DND-41 (cell line): ENCODE measurements around the gene DLGAP1.

Source experiments
- ATAC-seq: fragments of 200-7000 bp; cut with Tn5 transposase; 3 replicates; pipeline ENCODE4 v1.9.1; 2021; ENCODE audit warnings: low read depth; ENCODE audit not compliant: insufficient read depth
- DNase-seq: peaks from one replicate; pipeline ENCODE4 v3.0.0-alpha.2; 2020
- H2AFZ ChIP-seq: 2 replicates; pipeline ENCODE4 v1.6.0; 2012; ENCODE audit warnings: low read depth, low read length
- H3K27ac ChIP-seq: 2 replicates; pipeline ENCODE4 v1.5.1; 2012; ENCODE audit warnings: low read length, inconsistent platforms
- H3K27me3 ChIP-seq: fragments of 200-600 bp; sonication (generic); 2 replicates; pipeline ENCODE4 v1.6.0; 2012; ENCODE audit warnings: low read length, mild to moderate bottlenecking, inconsistent platforms; ENCODE audit not compliant: insufficient read depth, poor library complexity
- H3K36me3 ChIP-seq: 2 replicates; pipeline ENCODE4 v1.5.1; 2012; ENCODE audit warnings: low read length, inconsistent platforms; ENCODE audit not compliant: insufficient read depth
- H3K4me1 ChIP-seq: 2 replicates; pipeline ENCODE4 v1.5.1; 2012; ENCODE audit warnings: mild to moderate bottlenecking, low read length; ENCODE audit not compliant: insufficient read depth
- H3K4me2 ChIP-seq: 2 replicates; pipeline ENCODE4 v1.6.0; 2012; ENCODE audit warnings: mild to moderate bottlenecking, moderate library complexity, low read length, inconsistent platforms; ENCODE audit not compliant: insufficient read depth
- H3K4me3 ChIP-seq, 2 experiments: fragments of 200-600 bp in 1 of 2; shearing (Covaris generic) in 1 of 2; 2 replicates each; pipeline ENCODE4 v1.5.1; 2012 to 2016; ENCODE audit warnings: inconsistent platforms in 2 of 2, low read length in 2 of 2, mild to moderate bottlenecking in 2 of 2, low read depth in 1 of 2, moderate library complexity in 1 of 2
- H3K79me2 ChIP-seq: 2 replicates; pipeline ENCODE4 v1.6.0; 2012; ENCODE audit warnings: low read length, inconsistent platforms; ENCODE audit not compliant: insufficient read depth
- H3K9ac ChIP-seq: 2 replicates; pipeline ENCODE4 v1.6.0; 2012; ENCODE audit warnings: low read depth, mild to moderate bottlenecking, inconsistent platforms, low read length, moderate library complexity
- H3K9me3 ChIP-seq: 2 replicates; pipeline ENCODE4 v1.5.1; 2012; ENCODE audit warnings: low read length, moderate library complexity, mild to moderate bottlenecking, inconsistent platforms; ENCODE audit not compliant: insufficient read depth, severe bottlenecking
- H4K20me1 ChIP-seq: 2 replicates; pipeline ENCODE4 v1.6.0; 2012; ENCODE audit warnings: low read length; ENCODE audit not compliant: insufficient read depth
- CTCF ChIP-seq: IDR thresholded peaks from 2 replicates; pipeline ENCODE4 v1.5.1; 2012; ENCODE audit warnings: borderline replicate concordance, low read length, moderate library complexity, mild to moderate bottlenecking; ENCODE audit not compliant: poor library complexity, severe bottlenecking; ENCODE audit errors: extremely low read depth
- EZH2 ChIP-seq: IDR thresholded peaks from 3 replicates; pipeline ENCODE4 v1.6.1; 2012; ENCODE audit warnings: borderline replicate concordance, low read depth, mild to moderate bottlenecking, moderate library complexity, low read length, inconsistent platforms; ENCODE audit not compliant: severe bottlenecking

DLGAP1 gene

GRCh38 chr18:3824101-3824500 lies 631.0 kb downstream of the DLGAP1 start:
- no peak for DNase-seq
- Histone ChIP-seq H3K9ac (no peak overlapping the region), H3K36me3 (no peaks in the 10 kb centered on the region), H3K27me3 (no peaks in the 10 kb centered on the region), H3K4me1 (no peaks in the 10 kb centered on the region), H3K27ac (no peak overlapping the region), H3K4me2 (no peak overlapping the region), H3K79me2 (no peaks in the 10 kb centered on the region), H4K20me1 (no peaks in the 10 kb centered on the region), H2AFZ (no peak overlapping the region), H3K9me3 (no peaks in the 10 kb centered on the region), H3K4me3 (no peak overlapping the region)
- ATAC-seq: no peak
- no peak for TF ChIP-seq CTCF
- no peak for TF ChIP-seq EZH2

- Histone ChIP-seq H3K27ac (no peak overlapping the region), H3K27me3 (no peaks in the 10 kb centered on the region), H3K36me3 (no peaks in the 10 kb centered on the region), H3K4me2 (no peak overlapping the region), H4K20me1 (no peaks in the 10 kb centered on the region), H3K9ac (no peak overlapping the region), H3K9me3 (no peaks in the 10 kb centered on the region), H2AFZ (no peak overlapping the region), H3K4me3 (no peak overlapping the region), H3K4me1 (no peaks in the 10 kb centered on the region), H3K79me2 (no peaks in the 10 kb centered on the region)
- ATAC-seq (no peak), DNase-seq (no peak)
- no peak for TF ChIP-seq CTCF
- TF ChIP-seq EZH2: no peak
Measured at GRCh38 chr18:3823073-3823472, 632.0 kb downstream of the DLGAP1 start.

- Histone ChIP-seq H3K27ac (no peak overlapping the region), H3K36me3 (no peaks in the 10 kb centered on the region), H3K4me1 (no peaks in the 10 kb centered on the region), H3K9me3 (no peaks in the 10 kb centered on the region), H3K4me2 (no peak overlapping the region), H3K9ac (no peak overlapping the region), H2AFZ (no peak overlapping the region), H3K4me3 (no peak overlapping the region), H3K27me3 (peaks cover 4% of the 10 kb centered on the region), H4K20me1 (no peaks in the 10 kb centered on the region), H3K79me2 (no peaks in the 10 kb centered on the region)
- no peak for DNase-seq
- no peak for ATAC-seq
- TF ChIP-seq CTCF (no peak), EZH2 (no peak)
Measured at GRCh38 chr18:3821524-3821923, 633.6 kb downstream of the DLGAP1 start.

- no peak overlapping the region for H3K27ac ChIP-seq
- no peak overlapping the region for H3K9ac ChIP-seq
- TF ChIP-seq EZH2: no peak
- no peak for TF ChIP-seq CTCF
- H3K36me3 ChIP-seq: no peaks in the 10 kb centered on the region
- no peak for ATAC-seq
- no peak overlapping the region for H3K4me2 ChIP-seq
- DNase-seq: no peak
- no peak overlapping the region for H3K4me3 ChIP-seq
- no peaks in the 10 kb centered on the region for H3K4me1 ChIP-seq
- no peaks in the 10 kb centered on the region for H4K20me1 ChIP-seq
- no peak overlapping the region for H2AFZ ChIP-seq
- H3K79me2 ChIP-seq: no peaks in the 10 kb centered on the region
- no peaks in the 10 kb centered on the region for H3K9me3 ChIP-seq
- H3K27me3 ChIP-seq: peaks cover 4% of the 10 kb centered on the region
Measured at GRCh38 chr18:3819961-3820360, 635.1 kb downstream of the DLGAP1 start.
